ENCODE results near the gene EYA3.

DNA sequence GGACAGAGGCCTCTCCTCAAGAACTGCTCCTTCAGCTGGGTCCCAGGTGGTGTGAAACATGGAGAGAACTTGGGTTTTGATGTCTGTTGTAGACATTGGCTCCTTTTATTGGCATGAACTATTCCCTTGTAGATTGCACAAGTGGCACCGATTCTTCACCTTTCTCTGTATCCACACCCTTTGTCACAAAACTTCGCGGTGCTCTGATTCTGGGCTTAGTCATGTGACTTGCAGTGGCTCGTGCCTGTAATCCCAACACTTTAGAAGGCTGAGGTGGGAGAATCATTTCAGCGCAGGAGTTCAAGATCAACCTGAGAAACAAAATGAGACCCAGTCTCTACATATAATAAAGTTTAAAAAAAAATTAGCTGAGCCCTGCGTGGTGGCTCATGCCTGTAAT lies 42.5 kb upstream of the EYA3 start:
- TF ChIP-seq, protein P1, sequence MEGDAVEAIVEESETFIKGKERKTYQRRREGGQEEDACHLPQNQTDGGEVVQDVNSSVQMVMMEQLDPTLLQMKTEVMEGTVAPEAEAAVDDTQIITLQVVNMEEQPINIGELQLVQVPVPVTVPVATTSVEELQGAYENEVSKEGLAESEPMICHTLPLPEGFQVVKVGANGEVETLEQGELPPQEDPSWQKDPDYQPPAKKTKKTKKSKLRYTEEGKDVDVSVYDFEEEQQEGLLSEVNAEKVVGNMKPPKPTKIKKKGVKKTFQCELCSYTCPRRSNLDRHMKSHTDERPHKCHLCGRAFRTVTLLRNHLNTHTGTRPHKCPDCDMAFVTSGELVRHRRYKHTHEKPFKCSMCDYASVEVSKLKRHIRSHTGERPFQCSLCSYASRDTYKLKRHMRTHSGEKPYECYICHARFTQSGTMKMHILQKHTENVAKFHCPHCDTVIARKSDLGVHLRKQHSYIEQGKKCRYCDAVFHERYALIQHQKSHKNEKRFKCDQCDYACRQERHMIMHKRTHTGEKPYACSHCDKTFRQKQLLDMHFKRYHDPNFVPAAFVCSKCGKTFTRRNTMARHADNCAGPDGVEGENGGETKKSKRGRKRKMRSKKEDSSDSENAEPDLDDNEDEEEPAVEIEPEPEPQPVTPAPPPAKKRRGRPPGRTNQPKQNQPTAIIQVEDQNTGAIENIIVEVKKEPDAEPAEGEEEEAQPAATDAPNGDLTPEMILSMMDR (IDR thresholded peaks at IDR 0.05), result no peak
- no peak for TF ChIP-seq POLR2A (IDR thresholded peaks at IDR 0.05)
